ENCODE data around the gene ISL2.

ISL2 gene

GRCh38 chr15:76343313-76343996 is 6.9 kb downstream of the ISL2 start:
- DNase-seq (ENCODE audit: low read depth), result no peak

GRCh38 chr15:76344893-76345582 is 8.5 kb downstream of the ISL2 start:
- no peak overlapping the region for H3K4me3 ChIP-seq (ENCODE audit: low read depth, low read length)
- TF ChIP-seq CTCF (IDR thresholded peaks at IDR 0.05; ENCODE audit: low read depth, low read length, missing control alignments), result no peak
- no peak for DNase-seq (ENCODE audit: low read depth)

More at GRCh38 chr15:76343313-76343996, 6.9 kb downstream of the ISL2 start:
- no peak for TF ChIP-seq CTCF (IDR thresholded peaks at IDR 0.05; ENCODE audit: low read depth, low read length, missing control alignments)
- H3K4me3 ChIP-seq (ENCODE audit: low read depth, low read length), result no peak overlapping the region

- TF ChIP-seq CTCF (IDR thresholded peaks at IDR 0.05; ENCODE audit: low read depth, low read length, missing control alignments), result no peak
- no peak overlapping the region; the same call in 1 of the 2 replicates for H3K4me3 ChIP-seq (ENCODE audit: low read depth, low read length)
- no peak for DNase-seq (ENCODE audit: low read depth)
Observed at GRCh38 chr15:76345583-76345879, 9.0 kb downstream of the ISL2 start.

- DNase-seq (ENCODE audit: low read depth), result no peak
- no peak for TF ChIP-seq CTCF (IDR thresholded peaks at IDR 0.05; ENCODE audit: low read depth, low read length, missing control alignments)
- peak overlapping the region; percentile 64 for H3K4me3 ChIP-seq (ENCODE audit: low read depth, low read length)
Observed at GRCh38 chr15:76345880-76346668, 9.5 kb downstream of the ISL2 start.

- peak overlapping the region; percentile 64 for H3K4me3 ChIP-seq (ENCODE audit: low read depth, low read length)
- no peak for TF ChIP-seq CTCF (IDR thresholded peaks at IDR 0.05; ENCODE audit: low read depth, low read length, missing control alignments)
- DNase-seq (ENCODE audit: low read depth), result no peak
Observed at GRCh38 chr15:76346669-76347481, 10.3 kb downstream of the ISL2 start.

- no peak overlapping the region for H3K4me3 ChIP-seq (ENCODE audit: low read depth, low read length)
- no peak for DNase-seq (ENCODE audit: low read depth)
- no peak for TF ChIP-seq CTCF (IDR thresholded peaks at IDR 0.05; ENCODE audit: low read depth, low read length, missing control alignments)
Observed at GRCh38 chr15:76347482-76348055, 11.0 kb downstream of the ISL2 start.

Data from GM12864 (cell line).